NCI-H1930 (cell line): ENCODE measurements around the gene P2RY8.

Experiments used
- DNase-seq, 2 experiments: peaks; one replicate each; lab custom pipeline; 2025; lab: John Stamatoyannopoulos, UW

The P2RY8 gene

DNA sequence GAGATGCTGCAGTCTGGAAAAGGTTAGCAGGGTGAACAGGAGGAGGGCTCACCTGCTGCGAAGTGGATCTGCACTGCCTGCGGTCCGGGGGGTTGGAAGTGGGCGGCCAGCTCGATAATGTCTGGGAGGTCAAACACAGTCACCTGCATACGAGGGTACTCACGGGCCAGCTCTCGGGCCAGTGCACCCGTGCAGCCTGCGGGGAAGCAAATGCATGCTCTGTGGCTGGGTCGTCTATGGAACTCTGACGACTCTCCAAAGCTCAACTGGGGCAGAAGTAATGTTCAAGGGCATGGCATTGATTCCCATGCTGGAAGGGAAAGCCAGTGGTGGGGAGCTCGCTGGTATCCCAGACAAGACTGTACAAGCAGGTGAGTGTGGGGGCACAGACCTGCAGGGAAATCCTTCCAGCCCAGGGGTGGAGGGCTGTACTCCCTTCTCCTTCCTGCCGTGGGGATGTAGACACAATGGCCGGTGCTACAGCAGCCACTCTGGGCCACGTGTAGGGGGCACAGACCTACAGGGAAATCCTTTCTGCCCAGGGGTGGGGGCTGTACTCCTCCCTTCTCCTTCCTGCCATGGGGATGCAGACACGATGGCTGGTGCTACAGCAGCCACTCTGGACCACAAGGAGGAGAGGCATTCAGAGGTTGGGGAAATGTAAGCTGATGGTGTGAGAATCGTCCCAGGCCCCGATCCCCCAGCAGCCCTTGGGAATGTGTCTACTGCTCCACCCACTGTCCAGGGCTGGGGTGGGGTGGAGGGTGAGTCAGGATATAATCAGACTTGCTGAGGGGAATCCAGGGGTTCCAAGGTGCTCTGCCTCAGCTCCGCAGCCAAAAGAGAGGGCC is 118.8 kb downstream of the P2RY8 start:
- DNase-seq: no peak

- no peak for DNase-seq
Observed at GRCh38 chrX:1416965-1417760, 119.8 kb downstream of the P2RY8 start.

DNA sequence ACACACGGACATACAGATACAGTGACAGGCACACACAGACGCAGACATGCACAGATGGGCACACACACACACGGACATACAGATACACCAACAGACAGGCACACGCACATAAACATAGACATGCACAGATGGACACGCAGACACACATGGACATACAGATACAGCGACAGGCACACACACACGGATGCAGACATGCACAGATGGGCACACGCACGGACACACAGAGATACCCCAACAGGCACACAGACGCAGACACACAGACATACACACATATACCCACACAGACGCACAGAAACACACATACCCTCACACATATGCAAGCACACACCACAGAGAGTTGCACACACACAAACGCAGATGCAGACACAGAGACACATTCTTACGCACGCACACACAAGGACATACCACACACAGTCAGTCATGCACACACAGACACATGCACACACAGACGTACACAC is 120.6 kb downstream of the P2RY8 start:
- no peak for DNase-seq
